GM23248 (cell line): ENCODE data around the gene MNDA.

ENCODE experiments used
- EZH2 ChIP-seq: fragments of 200-600 bp; sonication (generic); IDR thresholded peaks from 2 replicates; pipeline ENCODE4 v1.6.1; 2018; ENCODE audit warnings: antibody characterized with exemption, mild to moderate bottlenecking; ENCODE audit not compliant: insufficient read depth, poor library complexity, severe bottlenecking
- EZH2phosphoT487 ChIP-seq: fragments of 200-600 bp; sonication (generic); IDR thresholded peaks from 2 replicates; pipeline ENCODE4 v1.6.1; 2018; ENCODE audit warnings: antibody characterized with exemption, moderate library complexity, mild to moderate bottlenecking, low read depth; ENCODE audit not compliant: insufficient read depth

DNA sequence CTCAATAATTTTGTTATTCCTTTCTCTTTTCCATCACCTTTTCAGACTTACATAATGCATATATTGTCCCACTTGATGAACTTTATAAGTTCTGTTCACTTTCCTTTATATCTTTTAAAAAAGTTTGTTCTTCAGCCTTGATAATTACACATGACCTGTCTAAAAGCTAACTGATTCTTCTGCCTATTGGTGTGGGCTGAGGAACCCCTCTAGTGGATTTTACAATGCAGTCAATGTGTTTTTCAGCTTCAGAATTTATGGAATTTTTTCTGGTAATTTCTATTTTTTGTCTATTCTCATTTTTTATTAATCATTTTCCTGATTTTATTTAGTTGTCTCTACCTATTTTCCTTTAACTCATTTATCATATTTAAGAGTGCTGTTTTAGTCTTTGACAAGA lies 7.5 kb downstream of the MNDA start:
- TF ChIP-seq EZH2, result no peak
- TF ChIP-seq EZH2phosphoT487, result no peak
